Activated CD8-positive, alpha-beta memory T cell treated with anti-CD3 and anti-CD28 coated beads, Interleukin-2, amount 50 U/mL, for 48 hours (primary cell): ENCODE data around the gene RPE65.
A peak's percentile ranks its signal among the peaks of the same experiment; 100 is the strongest.
"Not testable (repeated sequence)": the region's sequence is repeated elsewhere in the genome, so short reads cannot be mapped to it uniquely, and the experiment has no call there.

Experiments
- DNase-seq: peaks from one replicate; pipeline ENCODE4 v3.0.0-alpha.2; 2020

The RPE65 gene

GRCh38 chr1:68449901-68450300, at the start of gene RPE65:
RPE65 (minus strand) TSS chr1:68449954; CDS start chr1:68449905, 49 bp downstream.
- DNase-seq: no peak

- no peak for DNase-seq
Observed at GRCh38 chr1:68497358-68497698, 47.6 kb upstream of the RPE65 start.

GRCh38 chr1:68496680-68497357, 47.1 kb upstream of the RPE65 start, which contains the start of gene DEPDC1:
DEPDC1 (minus strand) TSS chr1:68497082; CDS start chr1:68496999, 83 bp downstream.
- peak; percentile 90 for DNase-seq

GRCh38 chr1:68495968-68496679, 46.4 kb upstream of the RPE65 start:
- DNase-seq: no peak

GRCh38 chr1:68495532-68495931, 45.8 kb upstream of the RPE65 start:
- no peak for DNase-seq

GRCh38 chr1:68493193-68493592, 43.4 kb upstream of the RPE65 start:
- DNase-seq: no peak

- DNase-seq: not testable (repeated sequence)
Observed at GRCh38 chr1:68492255-68492654, 42.5 kb upstream of the RPE65 start.

- DNase-seq: no peak
Observed at GRCh38 chr1:68490046-68490651, 40.4 kb upstream of the RPE65 start.

GRCh38 chr1:68485431-68486022, 35.8 kb upstream of the RPE65 start:
- DNase-seq: no peak

- DNase-seq: no peak
Observed at GRCh38 chr1:68484618-68485017, 34.9 kb upstream of the RPE65 start.

- no peak for DNase-seq
Observed at GRCh38 chr1:68481041-68481440, 31.3 kb upstream of the RPE65 start.

GRCh38 chr1:68479501-68479900, 29.7 kb upstream of the RPE65 start:
- DNase-seq: no peak

GRCh38 chr1:68478662-68479061, 28.9 kb upstream of the RPE65 start:
- no peak for DNase-seq

- not testable (repeated sequence) for DNase-seq
Observed at GRCh38 chr1:68476626-68477025, 26.9 kb upstream of the RPE65 start.

- DNase-seq: no peak
Observed at GRCh38 chr1:68473060-68473459, 23.3 kb upstream of the RPE65 start.

- no peak for DNase-seq
Observed at GRCh38 chr1:68470388-68470970, 20.7 kb upstream of the RPE65 start.

- no peak for DNase-seq
Observed at GRCh38 chr1:68464891-68465290, 15.1 kb upstream of the RPE65 start.

GRCh38 chr1:68460935-68461334, 11.2 kb upstream of the RPE65 start:
- DNase-seq: no peak

- DNase-seq: no peak
Observed at GRCh38 chr1:68459796-68460195, 10.0 kb upstream of the RPE65 start.

- no peak for DNase-seq
Observed at GRCh38 chr1:68459091-68459490, 9.3 kb upstream of the RPE65 start.

GRCh38 chr1:68456202-68456601, 6.4 kb upstream of the RPE65 start:
- no peak for DNase-seq

- DNase-seq: no peak
Observed at GRCh38 chr1:68454534-68454933, 4.8 kb upstream of the RPE65 start.

- DNase-seq: no peak
Observed at GRCh38 chr1:68453060-68453670, 3.4 kb upstream of the RPE65 start.
